B cell (primary cell): ENCODE data around the gene NR3C2. TPM values are rescaled to one million over a fixed set of nuclear protein-coding genes. Genes with fewer than 3 reads are reported as not detected.

Experiments
- ATAC-seq: fragments of 200-7000 bp; cut with Tn5 transposase; one replicate; pipeline ENCODE4 v1.10.0; 2021; ENCODE audit warnings: low read depth, mild to moderate bottlenecking, moderate number of reproducible peaks, moderate library complexity
- CTCF ChIA-PET: fragments of 350-600 bp; sonication (Branson Sonifier 250); formaldehyde crosslinking; loops from one replicate; lab custom pipeline; 2021; ENCODE audit warnings: antibody characterized with exemption, inconsistent platforms; lab: Charles Lee
- POLR2A ChIA-PET: fragments of 350-600 bp; sonication (Branson Sonifier 250); formaldehyde crosslinking; loops from one replicate; lab custom pipeline; 2021; ENCODE audit warnings: antibody characterized with exemption; lab: Charles Lee
- DNase-seq: peaks from one replicate; pipeline ENCODE4 v3.0.0; 2013
- H2AFZ ChIP-seq: 2 replicates; pipeline ENCODE4 v1.6.1; 2012; ENCODE audit warnings: mild to moderate bottlenecking, low read depth, low read length; ENCODE audit not compliant: insufficient read depth, poor library complexity, severe bottlenecking
- H3K27ac ChIP-seq, 2 donors: 1 replicate in 1 of 2; 2 replicates in 1 of 2; pipeline ENCODE4 v1.5.1; 2012 to 2013; ENCODE audit warnings: low read length in 2 of 2, mild to moderate bottlenecking in 2 of 2, moderate library complexity in 1 of 2
- H3K27me3 ChIP-seq, 4 experiments: fragments of 200-600 bp in 1 of 4; sonication (generic) in 1 of 4; replicated peaks in 1 of 4; 1 replicate in 2 of 4; 2 replicates in 2 of 4; pipeline versions ENCODE4 v1.6.1 to v1.7.0; 2013 to 2016; ENCODE audit warnings: low read length in 3 of 4, mild to moderate bottlenecking in 2 of 4, mixed read lengths in 1 of 4, moderate library complexity in 1 of 4; ENCODE audit not compliant: insufficient read depth in 4 of 4, control insufficient read depth in 3 of 4; ENCODE audit errors: control extremely low read depth in 1 of 4
- H3K36me3 ChIP-seq, 2 experiments: replicated peaks in 1 of 2; 1 replicate in 1 of 2; 2 replicates in 1 of 2; pipeline versions ENCODE4 v1.6.1 to v1.7.1; 2013; ENCODE audit warnings: low read length in 1 of 2; ENCODE audit not compliant: insufficient read depth in 2 of 2, control insufficient read depth in 1 of 2; ENCODE audit errors: control extremely low read depth in 1 of 2, extremely low read depth in 1 of 2
- H3K4me1 ChIP-seq, 2 donors: fragments of 200-600 bp in 1 of 2; sonication (generic) in 1 of 2; 1 replicate in 1 of 2; 2 replicates in 1 of 2; pipeline versions ENCODE4 v1.5.1 to v1.6.1; 2013 to 2017; ENCODE audit warnings: low read length in 2 of 2; ENCODE audit not compliant: control insufficient read depth in 2 of 2, insufficient read depth in 2 of 2
- H3K4me2 ChIP-seq: replicated peaks from 2 replicates; pipeline ENCODE3; 2012; ENCODE audit warnings: mild to moderate bottlenecking, low read depth, low read length; ENCODE audit not compliant: poor library complexity, severe bottlenecking
- H3K4me3 ChIP-seq, 5 experiments: fragments of 200-600 bp in 1 of 5; sonication (generic) in 1 of 5; 1 replicate in 3 of 5; 2 replicates in 2 of 5; pipeline versions ENCODE4 v1.5.1 to v1.7.0; 2011 to 2016; ENCODE audit warnings: low read length in 4 of 5, mild to moderate bottlenecking in 4 of 5, low read depth in 2 of 5, control low read depth in 1 of 5, moderate library complexity in 1 of 5; ENCODE audit not compliant: insufficient read depth in 1 of 5; ENCODE audit errors: control extremely low read depth in 1 of 5, extremely low read depth in 1 of 5
- H3K79me2 ChIP-seq: fragments of 200-600 bp; sonication (generic); one replicate; pipeline ENCODE4 v1.6.0; 2016; ENCODE audit warnings: low read length; ENCODE audit not compliant: control insufficient read depth, insufficient read depth
- H3K9ac ChIP-seq: fragments of 200-600 bp; sonication (generic); 2 replicates; pipeline ENCODE4 v1.6.1; 2017; ENCODE audit warnings: mild to moderate bottlenecking, low read length, moderate library complexity
- H3K9me3 ChIP-seq, 3 donors: one replicate each; pipeline versions ENCODE4 v1.6.1 to v1.7.1; 2013; ENCODE audit warnings: low read length in 2 of 3; ENCODE audit not compliant: control insufficient read depth in 2 of 3, insufficient read depth in 1 of 3; ENCODE audit errors: control extremely low read depth in 1 of 3
- H4K20me1 ChIP-seq: 2 replicates; pipeline ENCODE4 v1.6.0; 2012; ENCODE audit warnings: mild to moderate bottlenecking, low read length; ENCODE audit not compliant: insufficient read depth, control insufficient read depth, poor library complexity, severe bottlenecking
- H3K27ac Mint-ChIP-seq: one replicate; pipeline ENCODE4 v1.8.0; 2021; ENCODE audit warnings: mixed read lengths
- H3K27me3 Mint-ChIP-seq: one replicate; pipeline ENCODE4 v1.8.0; 2021; ENCODE audit warnings: mixed read lengths
- H3K4me1 Mint-ChIP-seq: one replicate; pipeline ENCODE4 v1.8.0; 2021; ENCODE audit warnings: mixed read lengths
- H3K4me3 Mint-ChIP-seq: one replicate; pipeline ENCODE4 v1.8.0; 2021; ENCODE audit warnings: mixed read lengths
- H3K9me3 Mint-ChIP-seq: one replicate; pipeline ENCODE4 v1.8.0; 2022; ENCODE audit warnings: mixed read lengths; ENCODE audit not compliant: insufficient read depth
- EZH2 ChIP-seq: IDR thresholded peaks from 2 replicates; pipeline ENCODE4 v1.6.1; 2012; ENCODE audit warnings: borderline replicate concordance, low read depth, mild to moderate bottlenecking, moderate library complexity, low read length; ENCODE audit not compliant: insufficient read depth, poor library complexity, severe bottlenecking
- WGBS: methylation state at CpG from one replicate; pipeline ENCODE4 v1.1.5; 2013; ENCODE audit warnings: missing lambda C conversion rate; ENCODE audit not compliant: insufficient coverage; 5-methylcytosine and 5-hydroxymethylcytosine counted together
- intact Hi-C: fragments of 100-400 bp; cut with micrococcal nuclease; formaldehyde crosslinking; loops from one replicate; pipeline ENCODE4 v1.10.0; 2022
- polyA plus RNA-seq: library from polyadenylated mRNA; depleted of rRNA; stranded (reverse); fragments of >200 nt; gene quantifications from 2 replicates; pipeline ENCODE4 v1.2.3, GENCODE V29; 2012
- total RNA-seq, 2 donors: library from RNA; stranded (reverse); fragments of 120-200 nt in 1 of 2; gene quantifications; 1 replicate in 1 of 2; 2 replicates in 1 of 2; pipeline versions ENCODE4 v1.2.3 to v1.2.4, GENCODE V29; 2013 to 2022
- TF ChIP-seq, protein P1 (sequence below): fragments of 200-600 bp; IDR thresholded peaks from one replicate; pipeline ENCODE4 v1.8.0; 2022; ENCODE audit warnings: antibody characterized with exemption, mild to moderate bottlenecking

Gene NR3C2
- total and polyA plus RNA-seq, 2 donors (not counting 1 experiment from before 2014, with no cell fraction given), result 6.7 to 19.3 TPM

GRCh38 chr4:148152868-148153625 lies 289.2 kb downstream of the NR3C2 start:
- no peak overlapping the region for H3K9ac ChIP-seq
- no peaks in the 10 kb centered on the region for H3K9me3 Mint-ChIP-seq
- intact Hi-C loops, result no loop called here
- no peaks in the 10 kb centered on the region for H3K27me3 Mint-ChIP-seq
- TF ChIP-seq, protein P1, sequence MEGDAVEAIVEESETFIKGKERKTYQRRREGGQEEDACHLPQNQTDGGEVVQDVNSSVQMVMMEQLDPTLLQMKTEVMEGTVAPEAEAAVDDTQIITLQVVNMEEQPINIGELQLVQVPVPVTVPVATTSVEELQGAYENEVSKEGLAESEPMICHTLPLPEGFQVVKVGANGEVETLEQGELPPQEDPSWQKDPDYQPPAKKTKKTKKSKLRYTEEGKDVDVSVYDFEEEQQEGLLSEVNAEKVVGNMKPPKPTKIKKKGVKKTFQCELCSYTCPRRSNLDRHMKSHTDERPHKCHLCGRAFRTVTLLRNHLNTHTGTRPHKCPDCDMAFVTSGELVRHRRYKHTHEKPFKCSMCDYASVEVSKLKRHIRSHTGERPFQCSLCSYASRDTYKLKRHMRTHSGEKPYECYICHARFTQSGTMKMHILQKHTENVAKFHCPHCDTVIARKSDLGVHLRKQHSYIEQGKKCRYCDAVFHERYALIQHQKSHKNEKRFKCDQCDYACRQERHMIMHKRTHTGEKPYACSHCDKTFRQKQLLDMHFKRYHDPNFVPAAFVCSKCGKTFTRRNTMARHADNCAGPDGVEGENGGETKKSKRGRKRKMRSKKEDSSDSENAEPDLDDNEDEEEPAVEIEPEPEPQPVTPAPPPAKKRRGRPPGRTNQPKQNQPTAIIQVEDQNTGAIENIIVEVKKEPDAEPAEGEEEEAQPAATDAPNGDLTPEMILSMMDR, result no peak
- no peak for TF ChIP-seq EZH2
- H2AFZ ChIP-seq, result no peak overlapping the region
- no peaks in the 10 kb centered on the region for H3K27me3 ChIP-seq
- no peaks in the 10 kb centered on the region for H3K4me1 ChIP-seq
- H3K4me2 ChIP-seq, result no peak overlapping the region
- no peaks in the 10 kb centered on the region for H3K79me2 ChIP-seq
- ATAC-seq (no peak), DNase-seq (no peak)
- CTCF ChIA-PET, result no interaction called here
- POLR2A ChIA-PET, result no interaction called here
- no peaks in the 10 kb centered on the region for H4K20me1 ChIP-seq
- peaks cover 0 to 3% of the 10 kb centered on the region in 2 experiments for H3K36me3 ChIP-seq
- 80% methylated on average over 1 of the region's 4 CpGs for WGBS
- H3K4me3 Mint-ChIP-seq, result no peak overlapping the region
- H3K4me3 ChIP-seq, result no peak overlapping the region
- H3K4me1 Mint-ChIP-seq, result no peaks in the 10 kb centered on the region
- no peaks in the 10 kb centered on the region for H3K9me3 ChIP-seq
- no peak overlapping the region for H3K27ac Mint-ChIP-seq
- no peak overlapping the region for H3K27ac ChIP-seq

- no peak overlapping the region for H3K4me3 ChIP-seq
- no peak overlapping the region for H2AFZ ChIP-seq
- H3K9ac ChIP-seq, result no peak overlapping the region
- no peaks in the 10 kb centered on the region for H4K20me1 ChIP-seq
- no peak for TF ChIP-seq EZH2
- TF ChIP-seq, protein P1, result no peak
- WGBS, result no CpG with 5 or more reads among the region's 4 CpGs
- no peaks in the 10 kb centered on the region for H3K9me3 ChIP-seq
- H3K4me1 ChIP-seq, result no peaks in the 10 kb centered on the region
- Mint-ChIP-seq H3K4me3 (no peak overlapping the region), H3K27me3 (no peaks in the 10 kb centered on the region), H3K4me1 (no peaks in the 10 kb centered on the region), H3K9me3 (no peaks in the 10 kb centered on the region), H3K27ac (no peak overlapping the region)
- ChIA-PET POLR2A (no interaction called here), CTCF (no interaction called here)
- DNase-seq, result no peak
- no peak overlapping the region for H3K4me2 ChIP-seq
- intact Hi-C loops, result no loop called here
- no peaks in the 10 kb centered on the region for H3K79me2 ChIP-seq
- peaks cover 0 to 3% of the 10 kb centered on the region in 2 experiments for H3K36me3 ChIP-seq
- no peak overlapping the region for H3K27ac ChIP-seq
- no peaks in the 10 kb centered on the region for H3K27me3 ChIP-seq
- ATAC-seq, result no peak
Observed at GRCh38 chr4:148151806-148152205, 290.4 kb downstream of the NR3C2 start.
